Stimulated activated CD8-positive, alpha-beta memory T cell treated with anti-CD3 and anti-CD28 coated beads, Interleukin-12 subunit alpha, Interleukin-12 subunit beta, amount 100 ng/mL, for 24 hours (primary cell): Measurements from ENCODE around the gene EDIL3.

Experiments
- DNase-seq: peaks from one replicate; pipeline ENCODE4 v3.0.0-alpha.2; 2020; ENCODE audit errors: extremely low read depth

EDIL3 gene

DNA sequence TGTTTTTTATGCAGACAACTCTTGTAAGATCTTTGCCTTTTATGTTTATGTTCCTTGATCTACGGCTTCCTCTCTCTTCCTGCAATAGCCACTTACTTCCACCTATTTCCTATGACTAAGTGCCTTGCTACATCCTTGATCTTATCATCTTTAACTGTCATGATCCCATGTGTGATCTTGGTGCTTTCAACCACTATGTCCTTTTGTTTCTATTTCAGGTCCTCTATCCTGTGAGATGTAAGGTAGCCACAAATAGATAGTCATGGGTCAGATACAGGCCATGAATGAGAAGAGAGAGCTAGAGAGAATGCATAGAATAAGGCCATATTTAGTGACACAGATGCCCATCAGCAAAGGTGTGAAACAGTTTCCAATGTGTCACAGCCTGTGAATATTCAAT lies 420.4 kb downstream of the EDIL3 start:
- DNase-seq: no peak

DNA sequence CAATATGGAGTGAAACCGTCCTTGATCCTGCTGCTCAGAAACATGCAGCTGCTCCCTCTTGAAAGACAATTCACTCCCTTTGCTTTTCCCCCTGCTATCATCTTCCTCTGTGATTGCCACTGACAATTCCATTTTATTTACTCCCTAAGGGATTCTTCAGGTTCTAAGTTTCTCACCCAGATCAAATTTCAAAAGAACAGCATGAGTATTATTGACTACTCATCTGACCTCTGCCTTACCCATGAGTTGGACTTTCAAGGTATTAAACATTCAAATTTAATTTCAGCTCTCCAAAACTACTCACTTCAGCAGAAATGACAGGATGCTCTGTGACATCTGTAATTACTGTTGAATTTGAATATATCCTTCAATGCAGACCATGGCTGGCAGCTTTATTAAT lies 427.5 kb downstream of the EDIL3 start:
- no peak for DNase-seq

DNA sequence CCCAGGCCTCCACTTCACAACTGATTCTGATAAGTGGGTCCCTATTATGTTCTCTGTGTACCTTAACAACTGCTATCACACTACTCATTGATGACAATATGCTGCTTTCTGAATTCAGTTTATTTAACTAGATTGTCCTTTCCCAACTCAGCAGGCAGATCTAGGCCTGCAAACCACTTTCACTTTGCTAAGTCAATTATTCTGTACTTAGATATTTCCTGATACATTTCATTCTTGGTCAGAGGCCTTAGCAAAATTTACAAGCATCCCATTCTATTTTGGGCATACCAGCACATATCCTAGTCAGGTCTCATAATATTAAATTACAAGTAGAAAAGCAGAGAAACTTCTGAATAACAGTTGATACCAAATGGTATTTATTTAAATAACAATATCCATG lies 428.3 kb downstream of the EDIL3 start:
- no peak for DNase-seq

DNA sequence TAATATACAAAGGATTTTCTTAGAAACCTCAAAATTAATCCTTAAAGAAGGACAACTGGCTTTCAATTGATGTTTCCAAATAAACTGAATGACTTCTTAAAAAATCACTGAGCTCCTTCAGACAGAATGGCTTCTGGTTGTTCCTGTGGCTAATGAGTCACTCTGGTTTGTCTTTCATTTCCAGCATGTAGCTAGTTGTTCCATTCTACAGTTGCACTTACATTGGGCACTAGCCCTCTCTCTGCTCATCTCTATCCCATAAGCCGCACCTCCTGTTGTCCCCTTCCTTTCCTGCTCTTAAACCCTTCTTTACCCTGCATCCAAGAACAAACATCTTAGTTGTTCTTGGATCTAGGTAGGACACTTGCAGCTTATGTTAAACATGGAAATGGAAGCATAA lies 428.8 kb downstream of the EDIL3 start:
- DNase-seq: no peak

DNA sequence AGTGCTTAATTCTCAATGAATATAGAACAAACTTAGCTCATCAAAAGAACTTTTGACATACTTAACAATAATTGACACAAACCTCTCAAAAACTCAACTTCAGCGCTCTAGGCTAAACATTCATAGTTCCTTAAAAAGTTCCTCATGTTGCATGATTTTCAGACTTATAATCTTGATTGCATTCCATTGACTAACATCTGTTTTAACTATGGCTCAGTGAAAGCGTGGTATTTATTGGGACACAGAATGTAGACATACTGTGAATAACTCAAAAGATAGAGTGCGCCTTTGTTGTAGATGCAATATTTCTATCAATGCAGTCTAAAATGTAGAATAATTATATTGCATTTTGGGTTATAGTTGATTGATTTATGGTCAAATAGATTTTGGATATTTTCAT lies 436.9 kb downstream of the EDIL3 start:
- DNase-seq: no peak

DNA sequence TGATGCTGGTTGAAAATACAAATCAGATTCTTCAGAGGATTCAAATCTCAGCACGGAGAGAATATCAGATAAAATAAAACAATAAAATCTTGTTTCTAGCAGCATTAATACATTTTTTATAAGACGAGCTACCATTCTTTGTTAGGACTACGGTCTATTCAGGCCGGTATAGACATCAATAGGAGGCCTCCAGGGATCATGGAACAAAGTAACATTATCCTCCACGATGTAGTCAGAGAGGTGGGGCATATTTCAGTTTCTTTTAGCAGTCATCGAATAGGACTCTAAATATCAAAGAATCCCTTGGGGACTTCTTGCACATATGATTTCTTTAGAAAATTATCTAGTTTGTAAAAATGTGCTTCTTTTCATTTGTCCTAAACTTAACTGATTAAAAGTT lies 438.2 kb downstream of the EDIL3 start:
- no peak for DNase-seq

DNA sequence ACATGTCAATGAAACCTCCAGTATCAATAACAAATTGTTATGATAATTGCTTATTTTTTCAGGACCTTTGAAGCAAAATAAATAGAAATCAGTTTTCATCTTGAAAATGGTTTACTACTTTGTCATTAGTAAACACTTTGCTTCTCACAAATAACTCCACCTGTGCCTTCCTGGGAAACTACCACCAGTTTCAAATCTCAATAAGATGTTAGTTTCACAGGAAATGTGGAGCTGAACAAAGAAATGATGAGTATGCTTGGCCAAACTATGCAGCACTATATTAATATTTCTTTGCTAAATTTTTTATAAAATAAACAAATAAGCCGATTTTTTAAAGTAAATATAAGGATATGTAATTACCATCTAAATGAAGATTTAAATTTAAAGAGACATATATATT lies 442.5 kb downstream of the EDIL3 start:
- DNase-seq: no peak

DNA sequence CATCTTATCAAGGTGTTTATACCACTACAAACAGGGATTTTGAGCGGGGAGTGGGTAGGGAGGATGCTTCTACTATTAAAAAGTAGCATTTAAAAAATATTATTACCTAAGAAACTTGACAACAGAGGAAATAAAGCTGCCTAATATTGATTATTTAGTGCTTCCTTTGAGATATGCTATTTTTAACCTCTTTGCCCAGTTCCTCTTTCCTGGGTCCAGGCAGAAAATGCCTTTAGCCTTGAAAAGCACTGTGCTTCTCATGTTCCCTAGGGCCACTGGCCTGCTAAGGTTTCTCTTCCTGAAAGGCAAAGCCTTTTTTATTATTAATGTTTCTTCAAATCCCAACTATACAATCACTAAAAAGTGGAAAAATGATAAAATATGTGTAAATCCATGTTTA lies 446.8 kb downstream of the EDIL3 start:
- no peak for DNase-seq

DNA sequence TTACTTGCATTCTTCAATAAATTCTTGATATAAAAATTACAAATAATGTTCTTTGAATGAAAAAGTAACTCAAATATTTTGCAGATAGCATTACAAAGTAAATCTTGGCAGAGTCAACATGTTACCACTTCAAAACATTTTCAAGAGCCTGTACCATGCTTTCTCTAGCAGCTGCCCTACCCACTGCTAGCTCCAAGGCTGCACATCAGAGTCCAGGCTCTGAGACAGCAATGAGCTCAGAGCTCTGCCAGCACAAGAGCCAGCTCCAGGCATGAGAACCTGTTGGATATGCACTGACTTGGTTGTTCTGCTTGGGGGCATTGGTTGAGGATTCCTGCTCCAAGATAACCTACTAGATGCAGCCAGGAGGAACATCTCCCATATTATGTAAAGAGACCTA lies 452.7 kb downstream of the EDIL3 start:
- no peak for DNase-seq

DNA sequence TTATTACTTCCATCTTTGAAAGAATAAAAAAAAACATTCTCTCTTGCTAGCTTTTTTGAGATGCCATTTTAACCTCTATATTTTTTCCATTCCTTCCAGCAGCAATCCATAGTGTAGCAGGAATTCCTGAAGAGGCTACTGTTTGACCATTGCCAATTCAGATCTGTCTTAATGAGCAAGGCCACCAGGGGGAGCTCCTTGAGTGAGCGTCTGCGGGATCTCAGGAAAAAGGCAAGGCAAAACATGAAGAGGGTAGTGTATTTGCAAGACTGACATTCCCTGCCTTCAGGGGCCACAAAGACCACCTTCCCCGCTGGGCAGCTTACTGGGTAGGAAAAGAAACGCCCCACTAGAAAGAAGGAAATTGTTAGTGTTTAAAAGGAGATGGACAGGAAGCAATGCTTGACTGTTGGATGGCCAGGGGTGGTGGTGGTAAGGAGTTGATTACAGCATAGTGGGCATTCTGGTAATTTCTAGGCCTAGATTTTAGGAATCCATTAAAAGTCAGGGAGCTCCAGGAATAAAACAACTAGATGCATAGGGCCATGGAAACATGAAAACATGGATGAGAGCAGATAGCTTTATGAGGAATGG lies 457.4 kb downstream of the EDIL3 start:
- DNase-seq: no peak

DNA sequence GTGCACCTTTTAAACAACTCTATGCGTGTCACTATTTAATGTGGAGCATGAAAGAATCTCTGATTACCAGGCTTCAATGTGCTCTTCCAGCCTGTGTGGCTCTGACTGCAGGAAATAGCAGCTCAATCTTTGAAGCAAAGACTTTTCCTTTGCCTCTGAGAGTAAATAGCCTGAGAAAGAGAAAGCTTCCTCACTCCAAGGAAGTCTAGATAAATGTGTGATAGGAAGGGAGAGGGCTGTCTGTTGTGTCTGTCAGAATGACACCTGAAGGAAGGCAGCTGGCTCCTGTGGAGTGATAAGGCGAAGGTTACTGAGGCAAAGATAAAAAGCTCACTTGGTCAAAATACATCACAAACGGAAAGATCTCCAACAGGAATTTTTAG lies 458.7 kb downstream of the EDIL3 start:
- no peak for DNase-seq

DNA sequence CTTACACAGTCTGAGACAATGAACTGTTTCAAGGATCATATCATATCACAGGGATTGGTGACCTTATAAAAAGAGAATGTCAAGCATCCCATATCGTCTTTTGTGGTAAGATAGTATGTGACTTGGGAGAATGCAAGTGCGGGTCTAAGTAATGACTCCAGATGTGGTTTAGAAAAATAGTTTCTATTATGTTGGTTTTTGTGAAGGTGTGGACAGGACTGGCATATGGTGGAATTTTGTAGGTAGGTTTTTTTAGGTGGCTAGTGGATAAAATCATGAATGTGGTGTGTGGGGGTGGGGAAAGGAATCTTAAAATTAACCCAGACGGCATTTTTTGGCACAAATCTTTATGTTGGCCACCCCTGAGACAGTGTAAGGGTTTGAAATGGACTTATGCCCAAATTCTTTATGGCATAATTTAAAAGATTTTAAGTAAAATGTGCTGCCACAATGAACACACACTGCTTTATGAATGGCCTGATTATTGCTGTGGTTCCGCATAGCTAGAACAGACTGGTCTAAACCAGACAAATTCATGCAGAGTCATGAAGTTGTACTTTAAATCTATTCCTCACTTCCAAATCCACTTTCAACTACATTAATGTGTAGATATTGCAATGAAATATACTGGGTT lies 459.2 kb downstream of the EDIL3 start:
- no peak for DNase-seq

DNA sequence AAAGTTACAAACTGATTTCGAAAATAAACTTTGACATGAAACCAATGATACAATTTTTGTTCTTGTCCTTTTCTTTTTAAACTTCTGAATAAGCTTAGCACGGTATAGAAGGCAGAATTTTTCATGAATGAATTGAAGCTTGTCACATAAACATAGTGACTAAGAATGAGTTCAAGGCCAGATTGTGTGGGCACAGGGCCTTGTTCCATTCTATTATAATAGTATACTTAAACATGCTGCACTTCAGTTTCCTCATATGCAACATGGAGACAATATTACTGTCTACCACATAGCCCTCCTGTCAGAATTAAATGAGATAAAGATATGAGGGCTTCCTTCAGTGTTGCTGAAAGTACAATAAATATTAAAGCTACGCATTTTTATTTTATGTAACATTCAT lies 459.8 kb downstream of the EDIL3 start:
- DNase-seq: no peak

DNA sequence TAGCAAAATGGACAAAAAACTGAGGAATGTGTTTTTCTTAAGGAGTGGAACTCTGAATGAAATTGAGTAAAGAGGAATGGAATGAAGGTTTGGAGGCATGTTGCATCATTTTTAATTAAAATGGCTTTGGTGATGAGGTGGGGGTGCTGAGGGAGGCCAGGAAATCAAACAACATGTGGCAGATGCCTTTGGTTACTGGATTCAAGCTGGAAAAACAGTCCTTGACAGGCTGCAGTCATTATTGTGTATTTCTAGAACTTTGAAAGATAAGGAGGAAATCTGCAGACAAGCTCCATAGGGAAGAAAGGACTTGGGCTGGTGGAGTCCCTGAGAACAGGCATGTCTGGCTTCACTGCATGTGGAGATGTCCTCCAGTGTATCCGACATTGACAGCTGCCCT lies 460.5 kb downstream of the EDIL3 start:
- no peak for DNase-seq

DNA sequence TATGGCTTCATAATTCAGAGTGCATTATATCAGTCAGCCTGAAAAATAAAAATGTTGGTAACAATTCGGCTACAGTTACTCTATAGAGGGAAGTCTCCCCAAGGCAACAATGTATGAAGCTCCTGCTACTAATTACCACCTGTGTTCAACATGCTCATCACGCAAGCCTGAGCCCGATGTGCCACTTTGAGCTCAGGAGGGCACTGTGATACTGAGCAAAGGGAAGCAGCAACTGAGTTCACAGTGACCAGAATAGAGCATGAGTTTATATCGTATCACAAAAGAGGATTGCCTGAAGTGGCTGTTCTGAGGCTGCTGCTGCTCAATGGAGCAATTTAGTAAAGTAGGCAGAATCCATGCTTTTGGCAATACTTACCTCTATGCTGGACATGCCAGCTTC lies 462.0 kb downstream of the EDIL3 start:
- no peak for DNase-seq

DNA sequence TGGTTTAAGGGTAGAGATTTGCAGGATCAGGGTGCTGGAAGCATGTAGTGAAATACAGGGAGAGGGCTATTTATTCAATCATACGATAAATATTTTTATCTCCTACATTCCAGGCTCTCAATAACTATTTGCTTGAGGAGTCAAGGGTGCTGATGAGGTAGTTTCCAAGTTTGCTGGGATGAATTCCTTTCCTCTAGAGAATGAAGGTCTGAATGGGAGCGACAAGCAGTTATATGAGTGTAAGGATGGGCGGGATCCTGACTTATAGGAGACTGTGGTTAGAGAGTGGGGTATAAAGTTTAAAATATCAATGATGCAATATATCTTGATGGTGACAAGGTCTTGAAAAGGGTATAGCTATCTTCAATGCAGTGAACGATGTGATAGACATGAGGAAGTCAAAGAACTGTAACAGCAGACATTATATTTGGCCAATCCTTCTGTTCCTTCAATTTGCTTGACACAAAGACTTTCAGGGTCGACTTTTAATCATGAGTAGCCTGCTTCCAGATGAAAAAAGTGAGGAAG lies 462.9 kb downstream of the EDIL3 start:
- no peak for DNase-seq

DNA sequence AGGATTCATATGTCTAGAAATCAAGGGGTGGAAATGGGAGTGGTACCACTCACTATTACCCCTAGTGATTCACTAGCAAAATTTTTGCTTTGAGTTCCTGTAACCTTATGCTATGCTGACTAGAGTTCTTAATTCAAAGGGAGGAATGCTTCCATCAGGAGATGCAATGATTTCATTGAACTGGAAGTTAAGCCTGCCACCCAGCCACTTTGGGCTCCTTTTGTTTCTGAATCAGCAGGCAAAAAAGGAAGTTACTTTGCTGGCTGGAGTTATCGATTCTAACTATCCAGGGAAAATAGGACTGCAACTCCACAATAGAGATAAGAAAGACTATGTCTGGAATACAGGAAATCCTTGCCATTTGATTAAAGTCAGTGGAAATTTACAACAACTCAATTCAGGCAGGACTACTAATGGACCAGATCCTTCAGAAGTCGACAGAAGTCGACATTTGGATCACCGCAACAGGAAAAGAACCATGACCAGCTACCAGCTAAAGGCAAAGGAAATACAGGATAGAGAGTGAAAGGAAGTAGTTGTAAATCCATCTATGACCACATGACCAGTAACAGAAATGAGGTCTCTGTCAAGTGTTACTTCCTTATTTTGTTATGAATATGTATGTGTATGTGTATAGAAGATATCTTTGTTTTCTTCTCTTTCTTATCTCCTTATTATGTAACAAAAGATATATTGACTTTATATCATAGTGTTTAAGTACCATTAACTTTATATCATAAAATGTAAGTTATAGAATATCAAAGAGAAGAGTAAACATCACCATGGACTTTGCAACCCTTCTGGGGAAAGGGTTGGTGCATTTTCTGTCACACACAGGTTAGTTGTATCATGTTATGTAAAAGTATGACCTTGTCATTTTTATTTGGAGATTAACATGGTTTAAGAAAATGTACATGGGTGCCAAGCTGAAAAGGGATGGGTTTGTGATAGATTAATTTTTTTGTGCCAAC lies 465.3 kb downstream of the EDIL3 start:
- DNase-seq: no peak

DNA sequence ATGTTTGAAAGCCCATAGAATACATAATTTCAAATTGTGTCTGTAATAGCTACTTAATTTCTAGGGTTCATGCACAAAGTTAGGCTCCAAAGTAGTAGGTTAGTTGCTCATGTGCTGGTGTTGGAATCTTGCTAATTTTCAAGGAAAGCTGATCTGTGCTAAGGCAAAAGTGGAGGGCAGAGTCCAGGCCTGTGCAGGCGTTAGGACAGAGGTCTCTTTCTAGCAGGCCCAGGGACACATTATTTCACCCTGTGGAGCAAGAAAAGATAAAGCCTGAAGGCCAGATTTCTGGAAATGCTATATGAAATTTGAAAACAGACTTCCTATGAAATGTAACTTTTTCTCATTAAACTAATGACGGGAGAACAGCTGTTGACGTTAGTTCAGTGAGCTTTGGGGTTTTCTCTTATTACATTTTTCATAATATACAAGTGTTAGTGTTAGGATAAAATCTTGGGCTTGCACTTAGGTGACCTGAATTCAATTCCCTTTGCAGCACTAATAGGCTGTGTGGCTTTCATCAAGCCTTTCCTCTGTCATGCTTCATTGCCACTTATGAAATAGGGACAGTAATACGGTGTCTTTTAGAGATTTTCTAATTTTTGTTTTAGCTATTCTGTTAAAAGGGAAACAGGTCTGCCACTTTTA lies 467.3 kb downstream of the EDIL3 start:
- DNase-seq: no peak

DNA sequence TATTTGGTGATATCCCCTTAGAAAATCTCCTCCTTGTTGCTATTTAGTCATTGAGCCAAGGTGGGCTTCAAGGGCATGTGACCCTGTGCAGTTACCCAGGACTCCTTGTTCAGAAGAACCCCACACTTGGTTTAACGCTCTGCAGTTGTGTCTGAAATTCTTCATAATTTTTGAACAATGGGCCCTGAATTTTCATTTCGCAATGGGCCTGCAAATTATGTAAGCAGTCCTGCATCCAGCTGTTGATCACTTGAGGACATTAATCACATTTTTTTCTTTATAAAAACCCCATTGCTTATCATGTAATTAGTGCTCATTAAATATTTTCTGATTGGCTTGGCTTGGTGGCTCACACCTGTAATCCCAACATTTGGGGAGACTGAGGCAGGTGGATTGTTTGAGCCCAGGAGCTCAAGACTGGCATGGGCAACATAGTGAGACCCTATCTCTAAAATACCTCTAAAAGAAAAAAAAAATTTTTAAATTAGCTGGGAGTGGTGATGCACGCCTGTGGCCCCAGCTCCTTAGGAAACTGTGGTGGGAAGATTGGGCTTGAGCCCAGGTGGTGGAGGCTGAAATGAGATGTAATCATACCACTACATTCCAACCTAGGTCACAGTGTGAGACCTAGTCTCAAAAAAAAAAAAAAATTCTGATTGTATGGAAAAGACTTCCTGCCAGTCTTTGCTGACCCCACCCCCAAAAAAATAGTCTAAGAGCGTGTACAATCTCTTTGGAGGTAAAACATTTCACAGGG lies 469.8 kb downstream of the EDIL3 start:
- no peak for DNase-seq

DNA sequence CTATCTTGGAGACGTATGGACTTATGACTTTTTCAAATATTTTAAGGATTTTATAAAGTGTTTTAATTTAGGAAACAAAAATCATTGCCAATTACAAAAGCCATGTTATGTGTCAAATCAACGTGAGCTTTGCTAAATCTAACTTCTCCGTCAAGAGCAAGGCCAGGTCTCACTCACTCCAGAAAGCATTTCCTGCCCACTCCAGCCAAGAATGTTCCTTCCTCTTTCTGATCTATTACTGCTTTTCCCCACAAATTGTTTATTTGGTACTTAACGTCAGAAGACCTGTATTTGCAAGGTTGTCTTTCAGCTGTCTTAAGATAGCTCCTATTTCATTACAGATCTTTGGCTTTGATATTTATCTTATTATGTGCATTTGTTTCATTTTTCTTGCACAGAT lies 470.5 kb downstream of the EDIL3 start:
- DNase-seq: no peak

DNA sequence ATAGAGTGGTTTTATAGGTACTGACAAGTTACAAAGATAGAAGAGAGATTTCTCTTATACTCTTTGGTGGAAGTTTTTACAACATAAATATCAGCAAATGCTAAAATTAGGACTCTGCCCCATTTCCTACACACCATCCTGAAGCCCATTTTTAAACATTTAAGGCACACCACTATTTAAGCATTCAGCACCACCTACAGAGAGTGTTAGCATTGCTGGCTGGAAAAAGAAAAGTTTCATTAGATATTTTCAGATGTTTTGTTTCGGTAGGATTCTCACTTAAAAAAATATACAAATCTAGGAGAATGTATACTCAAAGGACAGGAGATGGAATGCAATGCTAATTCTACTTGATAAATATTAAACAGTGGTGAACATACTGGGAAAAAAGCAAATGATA lies 471.1 kb downstream of the EDIL3 start:
- DNase-seq: no peak
